Measurements from ENCODE around the gene SPSB3. TPM values are rescaled to one million over a fixed set of nuclear protein-coding genes. Genes with fewer than 3 reads are reported as not detected.

The SPSB3 gene
- polyA plus RNA-seq, 1 experiment: 36.5 TPM

- no peaks in the 10 kb centered on the region for H3K27me3 ChIP-seq (ENCODE audit: control insufficient read depth, insufficient read depth, low read length)
- peaks cover 11% of the 10 kb centered on the region for H3K36me3 ChIP-seq (ENCODE audit: control insufficient read depth, insufficient read depth, low read length)
- no peak overlapping the region for H3K4me3 ChIP-seq (ENCODE audit: low read depth, low read length)
- POLR2A ChIA-PET: no interaction called here
- CTCF ChIA-PET: interaction anchor here (1.7 kb wide), 1 partner anchor 9 kb away, joined by 3 read pairs; the partner anchor contains the start of genes NUBP2 and SPSB3
- DNase-seq (ENCODE audit: low read depth): no peak
- TF ChIP-seq, protein P1, sequence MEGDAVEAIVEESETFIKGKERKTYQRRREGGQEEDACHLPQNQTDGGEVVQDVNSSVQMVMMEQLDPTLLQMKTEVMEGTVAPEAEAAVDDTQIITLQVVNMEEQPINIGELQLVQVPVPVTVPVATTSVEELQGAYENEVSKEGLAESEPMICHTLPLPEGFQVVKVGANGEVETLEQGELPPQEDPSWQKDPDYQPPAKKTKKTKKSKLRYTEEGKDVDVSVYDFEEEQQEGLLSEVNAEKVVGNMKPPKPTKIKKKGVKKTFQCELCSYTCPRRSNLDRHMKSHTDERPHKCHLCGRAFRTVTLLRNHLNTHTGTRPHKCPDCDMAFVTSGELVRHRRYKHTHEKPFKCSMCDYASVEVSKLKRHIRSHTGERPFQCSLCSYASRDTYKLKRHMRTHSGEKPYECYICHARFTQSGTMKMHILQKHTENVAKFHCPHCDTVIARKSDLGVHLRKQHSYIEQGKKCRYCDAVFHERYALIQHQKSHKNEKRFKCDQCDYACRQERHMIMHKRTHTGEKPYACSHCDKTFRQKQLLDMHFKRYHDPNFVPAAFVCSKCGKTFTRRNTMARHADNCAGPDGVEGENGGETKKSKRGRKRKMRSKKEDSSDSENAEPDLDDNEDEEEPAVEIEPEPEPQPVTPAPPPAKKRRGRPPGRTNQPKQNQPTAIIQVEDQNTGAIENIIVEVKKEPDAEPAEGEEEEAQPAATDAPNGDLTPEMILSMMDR (IDR thresholded peaks at IDR 0.05; ENCODE audit: insufficient read depth, low read depth, low read length): no peak
These were observed 9.0 kb upstream of the SPSB3 start for GRCh38 chr16:1791256-1791942.

DNA sequence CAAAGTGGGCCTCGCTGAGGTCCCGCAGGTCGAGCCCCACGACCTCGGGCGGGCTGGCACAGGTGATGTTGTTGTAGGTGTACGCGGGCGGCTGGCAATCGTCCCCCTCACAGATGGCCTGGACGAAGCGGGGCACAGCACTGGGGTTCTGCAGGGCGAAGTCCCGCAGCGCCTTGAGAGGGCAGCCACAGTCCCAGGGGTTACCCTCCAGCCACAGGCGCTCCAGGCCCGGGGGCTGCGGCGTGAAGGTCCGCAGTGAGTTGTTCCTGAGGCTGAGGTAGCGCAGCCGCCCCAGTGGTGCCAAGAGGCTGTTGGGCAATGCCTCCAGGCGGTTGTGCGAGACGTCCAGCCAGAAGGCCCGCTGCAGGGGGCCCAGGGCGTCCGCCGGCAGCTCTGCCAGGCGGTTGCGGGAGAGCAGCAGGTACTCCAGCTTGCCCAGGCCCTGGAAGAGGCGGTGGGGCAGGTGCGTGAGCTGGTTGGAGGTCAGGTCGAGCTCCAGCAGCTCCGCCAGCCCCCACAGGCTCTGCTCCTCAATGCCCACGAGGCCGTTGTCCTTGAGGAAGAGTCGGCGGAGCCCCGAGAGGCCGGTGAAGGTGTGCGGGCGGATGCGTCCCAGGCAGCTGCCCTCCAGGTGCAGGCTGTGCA is 8.4 kb upstream of the SPSB3 start:
- Histone ChIP-seq H3K27me3 (ENCODE audit: control insufficient read depth, insufficient read depth, low read length) (no peaks in the 10 kb centered on the region), H3K36me3 (ENCODE audit: control insufficient read depth, insufficient read depth, low read length) (peaks cover 13% of the 10 kb centered on the region), H3K4me3 (ENCODE audit: low read depth, low read length) (no peak overlapping the region)
- TF ChIP-seq, protein P1 (IDR thresholded peaks at IDR 0.05; ENCODE audit: insufficient read depth, low read depth, low read length): no peak
- no peak for DNase-seq (ENCODE audit: low read depth)
- ChIA-PET POLR2A (no interaction called here), CTCF (interaction anchor here (1.7 kb wide), 1 partner anchor 8 kb away, joined by 3 read pairs; the partner anchor contains the start of genes NUBP2 and SPSB3)

DNA sequence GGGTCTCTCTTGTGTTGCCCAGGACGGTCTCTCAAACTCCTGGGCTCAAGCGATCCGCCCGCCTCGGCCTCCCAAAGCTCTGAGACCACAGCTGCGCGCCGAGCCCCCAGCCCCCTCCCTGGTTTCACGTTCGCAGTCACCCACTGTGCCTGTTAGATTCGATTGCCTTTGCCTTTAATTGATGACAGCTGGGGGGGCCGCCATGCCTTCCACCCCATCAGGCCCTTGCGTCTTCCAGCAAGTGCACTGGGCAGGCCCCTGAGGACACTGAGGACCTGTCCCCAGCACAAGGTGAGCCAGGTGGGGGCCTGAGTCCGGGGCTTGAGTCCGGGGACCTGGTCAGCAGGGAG is 7.9 kb upstream of the SPSB3 start:
- ChIA-PET POLR2A (no interaction called here), CTCF (no interaction called here)
- Histone ChIP-seq H3K36me3 (ENCODE audit: control insufficient read depth, insufficient read depth, low read length) (peaks cover 13% of the 10 kb centered on the region), H3K27me3 (ENCODE audit: control insufficient read depth, insufficient read depth, low read length) (no peaks in the 10 kb centered on the region), H3K4me3 (ENCODE audit: low read depth, low read length) (no peak overlapping the region)
- TF ChIP-seq, protein P1 (IDR thresholded peaks at IDR 0.05; ENCODE audit: insufficient read depth, low read depth, low read length): no peak
- no peak for DNase-seq (ENCODE audit: low read depth)

- TF ChIP-seq, protein P1 (IDR thresholded peaks at IDR 0.05; ENCODE audit: insufficient read depth, low read depth, low read length): no peak
- no peak for DNase-seq (ENCODE audit: low read depth)
- Histone ChIP-seq H3K27me3 (ENCODE audit: control insufficient read depth, insufficient read depth, low read length) (no peaks in the 10 kb centered on the region), H3K36me3 (ENCODE audit: control insufficient read depth, insufficient read depth, low read length) (peaks cover 14% of the 10 kb centered on the region), H3K4me3 (ENCODE audit: low read depth, low read length) (no peak overlapping the region)
- ChIA-PET CTCF (no interaction called here), POLR2A (no interaction called here)
These were observed 7.3 kb upstream of the SPSB3 start for GRCh38 chr16:1789643-1790045.

DNA sequence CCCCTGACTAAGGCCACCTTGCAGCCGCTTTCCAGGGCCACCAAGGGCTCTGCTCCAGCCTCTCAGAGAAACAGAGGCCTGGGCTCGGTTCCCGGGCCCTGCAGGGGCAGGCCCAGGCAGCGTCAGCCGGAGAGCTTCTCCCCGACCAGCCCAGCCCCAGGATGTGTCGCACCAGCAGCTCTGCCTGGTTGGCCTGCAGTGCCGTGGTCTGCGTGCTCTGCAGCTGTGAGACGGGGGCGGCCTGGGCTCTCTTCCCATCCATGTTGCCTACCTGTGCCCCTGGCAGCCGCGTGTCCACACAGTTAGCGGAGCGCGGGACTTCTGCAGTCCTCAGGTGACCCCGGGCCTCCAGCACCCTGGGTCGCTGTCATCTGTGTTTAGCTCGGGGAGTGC is 6.3 kb upstream of the SPSB3 start:
- no peak for DNase-seq (ENCODE audit: low read depth)
- Histone ChIP-seq H3K27me3 (ENCODE audit: control insufficient read depth, insufficient read depth, low read length) (no peaks in the 10 kb centered on the region), H3K36me3 (ENCODE audit: control insufficient read depth, insufficient read depth, low read length) (peaks cover 14% of the 10 kb centered on the region), H3K4me3 (ENCODE audit: low read depth, low read length) (no peak overlapping the region)
- ChIA-PET CTCF (no interaction called here), POLR2A (no interaction called here)
- TF ChIP-seq, protein P1 (IDR thresholded peaks at IDR 0.05; ENCODE audit: insufficient read depth, low read depth, low read length): no peak

Data from BJ (cell line).